DMS79 (cell line): Measurements from ENCODE around the gene CLPX.
A peak's percentile ranks its signal among the peaks of the same experiment; 100 is the strongest.
"Not testable (repeated sequence)": the region's sequence is repeated elsewhere in the genome, so short reads cannot be mapped to it uniquely, and the experiment has no call there.

Experiments
- DNase-seq: peaks from one replicate; lab custom pipeline; 2025; lab: John Stamatoyannopoulos, UW

The CLPX gene

GRCh38 chr15:65165875-65166274 lies 19.3 kb downstream of the CLPX start:
- no peak for DNase-seq

- no peak for DNase-seq
These were observed 21.0 kb downstream of the CLPX start for GRCh38 chr15:65164139-65164538.

- DNase-seq, result no peak
These were observed 22.1 kb downstream of the CLPX start for GRCh38 chr15:65163041-65163440.

- no peak for DNase-seq
These were observed 28.4 kb downstream of the CLPX start for GRCh38 chr15:65156692-65157091.

GRCh38 chr15:65154720-65155119 lies 30.4 kb downstream of the CLPX start:
- DNase-seq, result no peak

GRCh38 chr15:65147902-65148301 lies 37.2 kb downstream of the CLPX start:
- DNase-seq, result no peak

GRCh38 chr15:65146438-65146837 lies 38.7 kb downstream of the CLPX start:
- DNase-seq, result no peak

GRCh38 chr15:65138631-65139030 lies 46.5 kb downstream of the CLPX start:
- DNase-seq, result not testable (repeated sequence)

- not testable (repeated sequence) for DNase-seq
These were observed 47.2 kb downstream of the CLPX start for GRCh38 chr15:65137893-65138292.

GRCh38 chr15:65137089-65137488 lies 48.1 kb downstream of the CLPX start:
- not testable (repeated sequence) for DNase-seq

GRCh38 chr15:65134538-65134937 lies 50.6 kb downstream of the CLPX start:
- no peak for DNase-seq

- peak; percentile 50 for DNase-seq
These were observed 51.5 kb downstream of the CLPX start, which contains the start of gene PDCD7 for GRCh38 chr15:65133548-65134200. Gene PDCD7 (minus strand): TSS chr15:65133808. CDS start chr15:65133781, 27 bp downstream.

- no peak for DNase-seq
These were observed 52.1 kb downstream of the CLPX start for GRCh38 chr15:65132878-65133547.

- DNase-seq, result no peak
These were observed 54.2 kb downstream of the CLPX start for GRCh38 chr15:65130941-65131340.

GRCh38 chr15:65115542-65115941 lies 69.6 kb downstream of the CLPX start:
- DNase-seq, result no peak

- DNase-seq, result no peak
These were observed 70.1 kb downstream of the CLPX start, which contains the start of gene UBAP1L for GRCh38 chr15:65115086-65115485. Gene UBAP1L (minus strand): TSS chr15:65115200. CDS start chr15:65106215, 8,985 bp downstream.

- no peak for DNase-seq
These were observed 74.4 kb downstream of the CLPX start for GRCh38 chr15:65110676-65111292.

GRCh38 chr15:65106011-65106590 lies 79.0 kb downstream of the CLPX start:
- no peak for DNase-seq

GRCh38 chr15:65105038-65105437 lies 80.1 kb downstream of the CLPX start:
- no peak for DNase-seq

- no peak for DNase-seq
These were observed 82.2 kb downstream of the CLPX start for GRCh38 chr15:65102912-65103311.

GRCh38 chr15:65101891-65102708 lies 83.0 kb downstream of the CLPX start:
- no peak for DNase-seq

GRCh38 chr15:65101411-65101890 lies 83.7 kb downstream of the CLPX start:
- no peak for DNase-seq
